Measurements from ENCODE around the gene HECW1. TPM values are rescaled to one million over a fixed set of nuclear protein-coding genes. Genes with fewer than 3 reads are reported as not detected.

Gene HECW1
- total and polyA plus RNA-seq, 2 of the 13 experiments (the other 11 are each of a cell fraction or from before 2014, with no cell fraction given) = not detected

GRCh38 chr7:43501870-43502269 lies 389.4 kb downstream of the HECW1 start (continued):
- TF ChIP-seq ZBED4 (CRISPR knock-in tag; IDR thresholded peaks at IDR 0.05; ENCODE audit: borderline replicate concordance) = 0 out of 2 replicates have a peak, but pooled peaks have one; percentile 13
- no peak for TF ChIP-seq TBX3 (IDR thresholded peaks at IDR 0.05; ENCODE audit: borderline replicate concordance)
- TF ChIP-seq, protein P1, sequence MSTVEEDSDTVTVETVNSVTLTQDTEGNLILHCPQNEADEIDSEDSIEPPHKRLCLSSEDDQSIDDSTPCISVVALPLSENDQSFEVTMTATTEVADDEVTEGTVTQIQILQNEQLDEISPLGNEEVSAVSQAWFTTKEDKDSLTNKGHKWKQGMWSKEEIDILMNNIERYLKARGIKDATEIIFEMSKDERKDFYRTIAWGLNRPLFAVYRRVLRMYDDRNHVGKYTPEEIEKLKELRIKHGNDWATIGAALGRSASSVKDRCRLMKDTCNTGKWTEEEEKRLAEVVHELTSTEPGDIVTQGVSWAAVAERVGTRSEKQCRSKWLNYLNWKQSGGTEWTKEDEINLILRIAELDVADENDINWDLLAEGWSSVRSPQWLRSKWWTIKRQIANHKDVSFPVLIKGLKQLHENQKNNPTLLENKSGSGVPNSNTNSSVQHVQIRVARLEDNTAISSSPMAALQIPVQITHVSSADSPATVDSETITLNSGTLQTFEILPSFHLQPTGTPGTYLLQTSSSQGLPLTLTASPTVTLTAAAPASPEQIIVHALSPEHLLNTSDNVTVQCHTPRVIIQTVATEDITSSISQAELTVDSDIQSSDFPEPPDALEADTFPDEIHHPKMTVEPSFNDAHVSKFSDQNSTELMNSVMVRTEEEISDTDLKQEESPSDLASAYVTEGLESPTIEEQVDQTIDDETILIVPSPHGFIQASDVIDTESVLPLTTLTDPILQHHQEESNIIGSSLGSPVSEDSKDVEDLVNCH (CRISPR knock-in tag; IDR thresholded peaks at IDR 0.05) = no peak
- TF ChIP-seq MNT (IDR thresholded peaks at IDR 0.05) = peak; percentile 64
- TF ChIP-seq PPARG (CRISPR knock-in tag; conservative IDR thresholded peaks at IDR 0.05) = peak; percentile 70
- TF ChIP-seq ZNF503 (CRISPR knock-in tag; IDR thresholded peaks at IDR 0.05) = peak; percentile 81; the same call in 1 of the 2 replicates
- no peak for TF ChIP-seq ZNF598 (CRISPR knock-in tag; IDR thresholded peaks at IDR 0.05; ENCODE audit: borderline replicate concordance)
- TF ChIP-seq, protein P2, sequence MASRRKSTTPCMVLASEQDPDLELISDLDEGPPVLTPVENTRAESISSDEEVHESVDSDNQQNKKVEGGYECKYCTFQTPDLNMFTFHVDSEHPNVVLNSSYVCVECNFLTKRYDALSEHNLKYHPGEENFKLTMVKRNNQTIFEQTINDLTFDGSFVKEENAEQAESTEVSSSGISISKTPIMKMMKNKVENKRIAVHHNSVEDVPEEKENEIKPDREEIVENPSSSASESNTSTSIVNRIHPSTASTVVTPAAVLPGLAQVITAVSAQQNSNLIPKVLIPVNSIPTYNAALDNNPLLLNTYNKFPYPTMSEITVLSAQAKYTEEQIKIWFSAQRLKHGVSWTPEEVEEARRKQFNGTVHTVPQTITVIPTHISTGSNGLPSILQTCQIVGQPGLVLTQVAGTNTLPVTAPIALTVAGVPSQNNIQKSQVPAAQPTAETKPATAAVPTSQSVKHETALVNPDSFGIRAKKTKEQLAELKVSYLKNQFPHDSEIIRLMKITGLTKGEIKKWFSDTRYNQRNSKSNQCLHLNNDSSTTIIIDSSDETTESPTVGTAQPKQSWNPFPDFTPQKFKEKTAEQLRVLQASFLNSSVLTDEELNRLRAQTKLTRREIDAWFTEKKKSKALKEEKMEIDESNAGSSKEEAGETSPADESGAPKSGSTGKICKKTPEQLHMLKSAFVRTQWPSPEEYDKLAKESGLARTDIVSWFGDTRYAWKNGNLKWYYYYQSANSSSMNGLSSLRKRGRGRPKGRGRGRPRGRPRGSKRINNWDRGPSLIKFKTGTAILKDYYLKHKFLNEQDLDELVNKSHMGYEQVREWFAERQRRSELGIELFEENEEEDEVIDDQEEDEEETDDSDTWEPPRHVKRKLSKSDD (CRISPR knock-in tag; IDR thresholded peaks at IDR 0.05; ENCODE audit: low read depth) = 0 out of 2 replicates have a peak, but pooled peaks have one; percentile 43
- peak; percentile 93 for TF ChIP-seq HDAC2 (CRISPR knock-in tag; IDR thresholded peaks at IDR 0.05)
- peak; percentile 49; the same call in 1 of the 2 replicates for TF ChIP-seq CCDC6 (CRISPR knock-in tag; IDR thresholded peaks at IDR 0.05)
- TF ChIP-seq, protein P3, sequence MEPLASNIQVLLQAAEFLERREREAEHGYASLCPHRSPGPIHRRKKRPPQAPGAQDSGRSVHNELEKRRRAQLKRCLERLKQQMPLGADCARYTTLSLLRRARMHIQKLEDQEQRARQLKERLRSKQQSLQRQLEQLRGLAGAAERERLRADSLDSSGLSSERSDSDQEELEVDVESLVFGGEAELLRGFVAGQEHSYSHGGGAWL (CRISPR knock-in tag; IDR thresholded peaks at IDR 0.05) = no peak
- TF ChIP-seq, protein P4, sequence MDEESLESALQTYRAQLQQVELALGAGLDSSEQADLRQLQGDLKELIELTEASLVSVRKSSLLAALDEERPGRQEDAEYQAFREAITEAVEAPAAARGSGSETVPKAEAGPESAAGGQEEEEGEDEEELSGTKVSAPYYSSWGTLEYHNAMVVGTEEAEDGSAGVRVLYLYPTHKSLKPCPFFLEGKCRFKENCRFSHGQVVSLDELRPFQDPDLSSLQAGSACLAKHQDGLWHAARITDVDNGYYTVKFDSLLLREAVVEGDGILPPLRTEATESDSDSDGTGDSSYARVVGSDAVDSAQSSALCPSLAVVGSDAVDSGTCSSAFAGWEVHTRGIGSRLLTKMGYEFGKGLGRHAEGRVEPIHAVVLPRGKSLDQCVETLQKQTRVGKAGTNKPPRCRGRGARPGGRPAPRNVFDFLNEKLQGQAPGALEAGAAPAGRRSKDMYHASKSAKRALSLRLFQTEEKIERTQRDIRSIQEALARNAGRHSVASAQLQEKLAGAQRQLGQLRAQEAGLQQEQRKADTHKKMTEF (CRISPR knock-in tag; IDR thresholded peaks at IDR 0.05) = peak; percentile 85
- TF ChIP-seq ZNF709 (CRISPR knock-in tag; IDR thresholded peaks at IDR 0.05) = no peak
- peak; percentile 36; the same call in 1 of the 2 replicates for TF ChIP-seq KMT2B (CRISPR knock-in tag; IDR thresholded peaks at IDR 0.05)

Data from HepG2 (cell line).